AG04450 (cell line): Measurements from ENCODE around the gene C2orf78. TPM values are rescaled to one million over a fixed set of nuclear protein-coding genes. Genes with fewer than 3 reads are reported as not detected.

ENCODE experiments used
- CTCF ChIA-PET: fragments of 300-600, 350-600 bp; formaldehyde crosslinking; extraction: SDS; loops from one replicate; lab custom pipeline; 2022; ENCODE audit warnings: antibody characterized with exemption, inconsistent platforms; lab: Charles Lee
- POLR2A ChIA-PET: fragments of 350-600 bp; formaldehyde crosslinking; extraction: SDS; loops from one replicate; lab custom pipeline; 2021; ENCODE audit warnings: antibody characterized with exemption, inconsistent platforms; lab: Yijun Ruan, JAX
- DNase-seq: peaks from one replicate; pipeline ENCODE4 v3.0.0-alpha.2; 2011; ENCODE audit warnings: low read depth, low spot score
- H3K27ac ChIP-seq: one replicate; pipeline ENCODE4 v1.5.1; 2012; ENCODE audit warnings: low read depth, low read length, control low read depth
- H3K27me3 ChIP-seq: one replicate; pipeline ENCODE4 v1.6.0; 2012; ENCODE audit warnings: low read length; ENCODE audit not compliant: control insufficient read depth, insufficient read depth
- H3K4me3 ChIP-seq: 2 replicates; pipeline ENCODE4 v1.5.1; 2011; ENCODE audit warnings: mild to moderate bottlenecking, low read depth, low read length, control low read depth
- H3K9me3 ChIP-seq: 2 replicates; pipeline ENCODE4 v1.5.1; 2012; ENCODE audit warnings: low read length; ENCODE audit not compliant: control insufficient read depth, insufficient read depth
- CTCF ChIP-seq: IDR thresholded peaks from 2 replicates; pipeline ENCODE4 v1.5.1; 2011; ENCODE audit warnings: low read depth, low read length, control low read depth, inconsistent platforms
- polyA plus RNA-seq: library from polyadenylated mRNA; depleted of rRNA; stranded (reverse); fragments of >200 nt; gene quantifications from 2 replicates; pipeline ENCODE4 v1.2.3, GENCODE V29; 2011

C2orf78 gene
- polyA plus RNA-seq, 1 experiment = not detected

DNA sequence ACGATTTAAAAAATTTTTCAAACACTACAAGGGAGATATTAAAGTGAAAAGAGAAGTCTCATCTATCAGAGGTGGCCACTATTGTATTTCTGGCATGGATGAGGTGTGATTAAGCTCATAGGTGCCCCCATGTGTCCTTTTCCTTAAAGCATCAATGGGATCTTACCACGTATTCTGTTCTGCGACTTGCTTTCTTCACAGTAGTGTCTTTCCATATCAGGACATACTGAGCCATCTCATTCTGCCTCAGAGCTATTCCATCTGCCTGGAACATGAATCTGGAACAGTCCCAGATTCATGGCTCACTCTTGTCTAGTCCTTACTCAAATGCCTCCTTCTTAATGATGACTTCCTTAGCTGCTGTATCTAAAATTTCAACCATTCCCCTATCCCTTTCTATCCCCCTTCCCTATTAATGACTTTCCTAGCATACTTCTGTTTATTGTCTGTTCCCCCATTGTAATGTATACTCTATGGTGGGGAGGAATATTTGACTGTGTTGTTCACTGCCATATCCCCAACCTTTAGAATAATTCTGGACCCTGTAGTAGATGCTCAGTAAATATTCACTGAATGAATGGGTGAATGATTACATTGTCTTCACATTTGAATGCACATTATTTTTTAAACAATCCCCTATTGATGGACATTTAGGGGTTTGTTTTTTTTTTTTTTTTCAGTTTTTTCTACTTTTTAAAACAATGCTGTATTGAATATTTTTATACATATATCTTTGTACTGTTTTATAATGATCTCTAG lies 55.8 kb downstream of the C2orf78 start:
- DNase-seq = no peak
- ChIA-PET POLR2A (no interaction called here), CTCF (interaction anchor here (1.1 to 1.4 kb wide), 2 partner anchors 15 to 34 kb away, joined by 3 to 5 read pairs; no protein-coding TSS in a partner anchor)
- Histone ChIP-seq H3K4me3 (no peak overlapping the region), H3K27ac (no peak overlapping the region), H3K9me3 (no peaks in the 10 kb centered on the region; the same call in 1 of the 2 replicates), H3K27me3 (no peaks in the 10 kb centered on the region)
- no peak for TF ChIP-seq CTCF

DNA sequence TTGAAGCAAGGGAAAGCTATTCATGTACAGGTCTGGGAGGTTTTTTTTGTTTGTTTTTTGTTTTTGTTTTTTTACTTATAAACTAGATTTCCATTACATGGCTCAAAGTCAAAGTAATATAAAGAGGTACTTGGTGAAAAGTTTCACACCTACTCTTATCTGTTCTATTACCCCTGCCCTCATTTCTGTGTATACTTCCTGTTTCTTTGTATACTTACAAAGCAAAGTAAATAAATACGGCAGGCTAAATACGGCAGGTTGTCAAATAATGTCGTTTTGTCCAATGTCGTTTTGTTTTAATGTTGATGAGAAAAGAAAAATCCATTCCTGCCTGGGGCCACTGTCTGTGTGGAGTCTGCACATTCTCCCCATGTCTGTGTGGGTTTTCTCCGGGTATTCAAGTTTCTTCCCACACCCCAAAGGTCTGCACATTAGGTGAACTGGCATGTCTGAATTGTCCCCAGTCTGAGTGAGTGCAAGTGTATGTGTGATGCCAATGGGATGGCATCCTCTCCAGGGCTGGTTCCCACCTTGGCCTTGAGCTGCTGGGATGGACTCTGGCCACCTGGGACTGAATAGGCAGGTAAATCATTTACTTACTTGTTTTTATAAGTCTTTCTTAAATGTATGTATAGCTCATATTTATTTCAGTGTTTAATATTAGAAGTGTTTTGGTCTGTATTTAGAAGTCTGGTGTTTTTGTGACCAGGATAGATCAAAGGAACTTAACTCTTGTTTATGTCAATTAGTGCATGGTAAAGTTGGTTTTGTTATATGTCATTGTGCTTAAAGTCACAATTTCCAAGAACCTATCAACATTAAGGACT lies 58.1 kb downstream of the C2orf78 start:
- CTCF ChIA-PET = interaction anchor here (1.1 to 2.1 kb wide), 3 partner anchors 16 to 494 kb away, joined by 3 to 10 read pairs (median 4); no protein-coding TSS in a partner anchor

GRCh38 chr2:73842739-73843019 lies 58.7 kb downstream of the C2orf78 start:
- POLR2A ChIA-PET = no interaction called here

More for the DNA sequence above, 58.1 kb downstream of the C2orf78 start:
- Histone ChIP-seq H3K27ac (no peak overlapping the region), H3K4me3 (no peak overlapping the region), H3K27me3 (no peaks in the 10 kb centered on the region), H3K9me3 (no peaks in the 10 kb centered on the region)
- POLR2A ChIA-PET = interaction anchor here (0.6 kb wide), 1 partner anchor 73 kb away, joined by 7 read pairs; no protein-coding TSS in a partner anchor
- no peak for TF ChIP-seq CTCF
- no peak for DNase-seq

DNA sequence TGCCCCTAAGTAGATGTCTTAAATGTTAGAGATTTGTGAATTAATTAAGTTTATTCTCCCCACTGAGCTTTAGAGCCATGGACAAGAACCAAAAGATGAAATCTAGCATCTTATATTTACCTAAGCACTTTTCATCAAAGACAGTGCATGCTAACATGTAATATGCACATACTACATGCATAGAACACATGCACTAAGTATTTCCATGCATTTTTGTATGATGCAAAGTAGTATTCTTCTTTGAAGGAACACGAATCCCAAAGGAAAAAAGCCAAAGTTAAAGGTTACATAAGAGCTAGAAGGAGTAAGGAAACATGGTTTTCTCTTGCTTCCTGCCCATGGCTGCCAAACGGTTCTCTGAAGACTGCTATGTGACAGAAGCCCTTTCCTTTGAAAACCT lies 60.1 kb downstream of the C2orf78 start:
- CTCF ChIA-PET = interaction anchor here (1.8 to 2.1 kb wide), 2 partner anchors 18 to 20 kb away, joined by 8 to 10 read pairs; no protein-coding TSS in a partner anchor
- POLR2A ChIA-PET = no interaction called here
- H3K27me3 ChIP-seq = no peaks in the 10 kb centered on the region
- H3K9me3 ChIP-seq = no peaks in the 10 kb centered on the region
- H3K27ac ChIP-seq = no peak overlapping the region
- no peak for DNase-seq
- no peak overlapping the region for H3K4me3 ChIP-seq
- TF ChIP-seq CTCF = no peak

More at GRCh38 chr2:73842739-73843019, 58.7 kb downstream of the C2orf78 start:
- CTCF ChIA-PET = interaction anchor here (0.8 to 2.1 kb wide), 5 partner anchors 10 to 493 kb away, joined by 3 to 10 read pairs (median 4); partner anchors contain the start of gene BOLA3
- Histone ChIP-seq H3K4me3 (no peak overlapping the region), H3K27me3 (no peaks in the 10 kb centered on the region), H3K27ac (no peak overlapping the region), H3K9me3 (no peaks in the 10 kb centered on the region)
- DNase-seq = no peak
- TF ChIP-seq CTCF = no peak
